Central memory CD8-positive, alpha-beta T cell (primary cell): ENCODE measurements around the gene KCNC3.

ENCODE experiments used
- ATAC-seq: fragments of 150-1000 bp; cut with Tn5 transposase; replicated peaks from 2 replicates; pipeline ENCODE4 v1.10.0; 2022; ENCODE audit warnings: mild to moderate bottlenecking, moderate FRiP score, moderate number of reproducible peaks; ENCODE audit not compliant: poor library complexity, severe bottlenecking; ENCODE audit errors: extremely low read depth
- DNase-seq, 2 donors: peaks; one replicate each; pipeline ENCODE4 v3.0.0; 2021; ENCODE audit warnings: low spot score in 2 of 2
- H3K27ac Mint-ChIP-seq: one replicate; pipeline ENCODE4 v1.8.0; 2022; ENCODE audit warnings: low read depth, mild to moderate bottlenecking, moderate library complexity, mixed read lengths
- H3K27me3 Mint-ChIP-seq: one replicate; pipeline ENCODE4 v1.8.0; 2022; ENCODE audit warnings: mixed read lengths
- H3K36me3 Mint-ChIP-seq: one replicate; pipeline ENCODE4 v1.8.0; 2022; ENCODE audit warnings: mild to moderate bottlenecking, moderate library complexity, mixed read lengths; ENCODE audit not compliant: insufficient read depth
- H3K4me1 Mint-ChIP-seq: one replicate; pipeline ENCODE4 v1.8.0; 2022; ENCODE audit warnings: mixed read lengths
- H3K4me3 Mint-ChIP-seq: one replicate; pipeline ENCODE4 v1.8.0; 2022; ENCODE audit warnings: mild to moderate bottlenecking, moderate library complexity, mixed read lengths
- H3K9me3 Mint-ChIP-seq: one replicate; pipeline ENCODE4 v1.8.0; 2022; ENCODE audit warnings: mixed read lengths

The KCNC3 gene

GRCh38 chr19:50286443-50286842, 42.7 kb downstream of the KCNC3 start:
- Mint-ChIP-seq H3K4me3 (no peak overlapping the region), H3K36me3 (peaks cover 3% of the 10 kb centered on the region), H3K27me3 (peaks cover 58% of the 10 kb centered on the region), H3K4me1 (no peaks in the 10 kb centered on the region), H3K9me3 (peaks cover 18% of the 10 kb centered on the region), H3K27ac (no peak overlapping the region)
- ATAC-seq: no peak
- DNase-seq: no peak

- Mint-ChIP-seq H3K36me3 (peaks cover 3% of the 10 kb centered on the region), H3K4me3 (no peak overlapping the region), H3K9me3 (peaks cover 18% of the 10 kb centered on the region), H3K27ac (no peak overlapping the region), H3K27me3 (peaks cover 58% of the 10 kb centered on the region), H3K4me1 (no peaks in the 10 kb centered on the region)
- ATAC-seq (no peak), DNase-seq (no peak)
These were observed 43.3 kb downstream of the KCNC3 start for GRCh38 chr19:50285833-50286232.

GRCh38 chr19:50281491-50281890, 47.7 kb downstream of the KCNC3 start:
- ATAC-seq: no peak

GRCh38 chr19:50280983-50281382, 48.2 kb downstream of the KCNC3 start:
- no peak for ATAC-seq
- no peak for DNase-seq
- no peak overlapping the region for H3K27ac Mint-ChIP-seq

More at GRCh38 chr19:50281491-50281890, 47.7 kb downstream of the KCNC3 start:
- no peak for DNase-seq
- H3K4me3 Mint-ChIP-seq: no peak overlapping the region
- H3K4me1 Mint-ChIP-seq: no peaks in the 10 kb centered on the region
- H3K36me3 Mint-ChIP-seq: no peaks in the 10 kb centered on the region
- H3K27me3 Mint-ChIP-seq: peaks cover 43% of the 10 kb centered on the region
- no peak overlapping the region for H3K27ac Mint-ChIP-seq
- H3K9me3 Mint-ChIP-seq: peaks cover 8% of the 10 kb centered on the region

GRCh38 chr19:50280074-50280473, 49.1 kb downstream of the KCNC3 start:
- no peak for ATAC-seq

More at GRCh38 chr19:50280983-50281382, 48.2 kb downstream of the KCNC3 start:
- Mint-ChIP-seq H3K9me3 (peaks cover 7% of the 10 kb centered on the region), H3K4me1 (no peaks in the 10 kb centered on the region), H3K36me3 (no peaks in the 10 kb centered on the region), H3K4me3 (no peak overlapping the region), H3K27me3 (peaks cover 43% of the 10 kb centered on the region)

GRCh38 chr19:50277966-50278580, 51.1 kb downstream of the KCNC3 start:
- Mint-ChIP-seq H3K27ac (no peak overlapping the region), H3K4me3 (no peak overlapping the region), H3K36me3 (no peaks in the 10 kb centered on the region), H3K9me3 (no peaks in the 10 kb centered on the region), H3K27me3 (peaks cover 42% of the 10 kb centered on the region), H3K4me1 (no peaks in the 10 kb centered on the region)
- ATAC-seq: no peak
- no peak for DNase-seq

More at GRCh38 chr19:50280074-50280473, 49.1 kb downstream of the KCNC3 start:
- Mint-ChIP-seq H3K27me3 (peaks cover 43% of the 10 kb centered on the region), H3K4me3 (no peak overlapping the region), H3K4me1 (no peaks in the 10 kb centered on the region), H3K9me3 (no peaks in the 10 kb centered on the region), H3K36me3 (no peaks in the 10 kb centered on the region), H3K27ac (no peak overlapping the region)
- DNase-seq: no peak

GRCh38 chr19:50276370-50277063, 52.7 kb downstream of the KCNC3 start:
- Mint-ChIP-seq H3K9me3 (no peaks in the 10 kb centered on the region), H3K27me3 (peaks cover 42% of the 10 kb centered on the region), H3K36me3 (no peaks in the 10 kb centered on the region), H3K4me1 (no peaks in the 10 kb centered on the region), H3K4me3 (no peak overlapping the region), H3K27ac (no peak overlapping the region)
- no peak for ATAC-seq
- DNase-seq: no peak

GRCh38 chr19:50275577-50276368, 53.4 kb downstream of the KCNC3 start:
- no peak for DNase-seq
- H3K9me3 Mint-ChIP-seq: no peaks in the 10 kb centered on the region
- no peak for ATAC-seq
- H3K27me3 Mint-ChIP-seq: peaks cover 36% of the 10 kb centered on the region
- no peaks in the 10 kb centered on the region for H3K36me3 Mint-ChIP-seq
- no peak overlapping the region for H3K27ac Mint-ChIP-seq
- H3K4me1 Mint-ChIP-seq: no peaks in the 10 kb centered on the region
- no peak overlapping the region for H3K4me3 Mint-ChIP-seq

GRCh38 chr19:50273821-50274220, 55.4 kb downstream of the KCNC3 start:
- Mint-ChIP-seq H3K27ac (no peak overlapping the region), H3K4me3 (no peak overlapping the region), H3K36me3 (no peaks in the 10 kb centered on the region), H3K4me1 (no peaks in the 10 kb centered on the region), H3K9me3 (no peaks in the 10 kb centered on the region), H3K27me3 (peaks cover 41% of the 10 kb centered on the region)
- DNase-seq (no peak), ATAC-seq (no peak)

- Mint-ChIP-seq H3K4me3 (no peak overlapping the region), H3K27me3 (peaks cover 53% of the 10 kb centered on the region), H3K36me3 (no peaks in the 10 kb centered on the region), H3K27ac (no peak overlapping the region), H3K9me3 (no peaks in the 10 kb centered on the region), H3K4me1 (no peaks in the 10 kb centered on the region)
- DNase-seq (no peak), ATAC-seq (no peak)
These were observed 56.8 kb downstream of the KCNC3 start for GRCh38 chr19:50272263-50272897.

GRCh38 chr19:50269653-50270052, 59.5 kb downstream of the KCNC3 start:
- Mint-ChIP-seq H3K27ac (no peak overlapping the region), H3K4me3 (no peak overlapping the region), H3K36me3 (no peaks in the 10 kb centered on the region), H3K27me3 (peaks cover 42% of the 10 kb centered on the region), H3K4me1 (no peaks in the 10 kb centered on the region), H3K9me3 (no peaks in the 10 kb centered on the region)
- ATAC-seq (no peak), DNase-seq (no peak)

- peaks cover 41% of the 10 kb centered on the region for H3K27me3 Mint-ChIP-seq
- H3K4me3 Mint-ChIP-seq: no peak overlapping the region
- ATAC-seq: no peak
- H3K27ac Mint-ChIP-seq: no peak overlapping the region
- H3K4me1 Mint-ChIP-seq: no peaks in the 10 kb centered on the region
- no peaks in the 10 kb centered on the region for H3K36me3 Mint-ChIP-seq
- no peak for DNase-seq
- no peaks in the 10 kb centered on the region for H3K9me3 Mint-ChIP-seq
These were observed 60.7 kb downstream of the KCNC3 start for GRCh38 chr19:50268501-50268900.
